LNCAP (cell line): Measurements from ENCODE around the gene TOP1.

Source experiments
- CTCF ChIP-seq: fragments of 450-650 bp; IDR thresholded peaks from 2 replicates; pipeline ENCODE4 v1.5.1; 2017; ENCODE audit warnings: mild to moderate bottlenecking

The TOP1 gene

GRCh38 chr20:41131594-41132387, 103.2 kb downstream of the TOP1 start:
- TF ChIP-seq CTCF, result no peak

- TF ChIP-seq CTCF, result no peak
These were observed 105.2 kb downstream of the TOP1 start for GRCh38 chr20:41133709-41134361.

GRCh38 chr20:41134362-41135186, 106.0 kb downstream of the TOP1 start:
- no peak for TF ChIP-seq CTCF

GRCh38 chr20:41135187-41135887, 106.7 kb downstream of the TOP1 start:
- peak; percentile 79 for TF ChIP-seq CTCF

GRCh38 chr20:41135888-41136679, 107.5 kb downstream of the TOP1 start:
- no peak for TF ChIP-seq CTCF

GRCh38 chr20:41136680-41137613, 108.3 kb downstream of the TOP1 start, which contains the start of gene PLCG1:
Gene PLCG1 (plus strand): TSS chr20:41137543. CDS start chr20:41137642, 99 bp downstream.
- TF ChIP-seq CTCF, result no peak
